Mammary epithelial cell (primary cell): ENCODE measurements around the gene ANKRD10.

ENCODE experiments used
- EZH2 ChIP-seq: IDR thresholded peaks from 2 replicates; pipeline ENCODE4 v1.6.1; 2012; ENCODE audit warnings: low read length, inconsistent platforms, borderline replicate concordance
- TF ChIP-seq, protein P1 (sequence below), 2 donors: IDR thresholded peaks in 1 of 2; conservative IDR thresholded peaks in 1 of 2; 2 replicates each; pipeline ENCODE4 v1.5.1; 2011 to 2012; ENCODE audit warnings: inconsistent platforms in 2 of 2, low read length in 2 of 2, mild to moderate bottlenecking in 2 of 2, control low read depth in 1 of 2, low read depth in 1 of 2; ENCODE audit not compliant: insufficient read depth in 1 of 2; ENCODE audit errors: extremely low read depth in 1 of 2

DNA sequence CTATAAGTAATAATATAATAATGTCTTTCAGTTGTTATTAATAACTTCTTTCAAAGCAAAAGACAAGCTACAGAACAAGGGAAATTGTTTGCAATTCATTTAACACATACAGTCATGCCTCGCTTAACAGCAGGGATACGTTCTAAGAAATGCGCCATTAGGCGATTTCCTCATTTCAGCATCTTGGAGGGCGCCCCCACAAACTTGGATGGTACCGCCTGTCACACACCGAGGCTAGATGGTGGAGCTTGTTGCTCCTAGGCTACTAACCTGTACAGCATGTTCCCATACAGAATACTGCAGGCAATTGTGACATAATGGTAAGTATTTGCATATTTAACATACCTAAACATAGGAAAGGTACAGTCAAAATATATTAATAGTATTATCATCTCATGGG is 8.2 kb upstream of the ANKRD10 start:
- TF ChIP-seq, protein P1, sequence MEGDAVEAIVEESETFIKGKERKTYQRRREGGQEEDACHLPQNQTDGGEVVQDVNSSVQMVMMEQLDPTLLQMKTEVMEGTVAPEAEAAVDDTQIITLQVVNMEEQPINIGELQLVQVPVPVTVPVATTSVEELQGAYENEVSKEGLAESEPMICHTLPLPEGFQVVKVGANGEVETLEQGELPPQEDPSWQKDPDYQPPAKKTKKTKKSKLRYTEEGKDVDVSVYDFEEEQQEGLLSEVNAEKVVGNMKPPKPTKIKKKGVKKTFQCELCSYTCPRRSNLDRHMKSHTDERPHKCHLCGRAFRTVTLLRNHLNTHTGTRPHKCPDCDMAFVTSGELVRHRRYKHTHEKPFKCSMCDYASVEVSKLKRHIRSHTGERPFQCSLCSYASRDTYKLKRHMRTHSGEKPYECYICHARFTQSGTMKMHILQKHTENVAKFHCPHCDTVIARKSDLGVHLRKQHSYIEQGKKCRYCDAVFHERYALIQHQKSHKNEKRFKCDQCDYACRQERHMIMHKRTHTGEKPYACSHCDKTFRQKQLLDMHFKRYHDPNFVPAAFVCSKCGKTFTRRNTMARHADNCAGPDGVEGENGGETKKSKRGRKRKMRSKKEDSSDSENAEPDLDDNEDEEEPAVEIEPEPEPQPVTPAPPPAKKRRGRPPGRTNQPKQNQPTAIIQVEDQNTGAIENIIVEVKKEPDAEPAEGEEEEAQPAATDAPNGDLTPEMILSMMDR (conservative IDR thresholded peaks at IDR 0.05 in 1 of 2, IDR thresholded peaks at IDR 0.05 in 1 of 2; ENCODE audit: extremely low read depth in 1 of 2, insufficient read depth in 1 of 2, low read depth in 1 of 2, low read length in 2 of 2), result no peak
- no peak for TF ChIP-seq EZH2
